ENCODE measurements around the gene TMTC3. TPM values are rescaled to one million over a fixed set of nuclear protein-coding genes. Genes with fewer than 3 reads are reported as not detected.

Gene TMTC3
- total and polyA plus RNA-seq, 2 experiments from 2014 or later, result 7.0 to 33.7 TPM

GRCh38 chr12:88108021-88108420 is 34.1 kb upstream of the TMTC3 start:
- Histone ChIP-seq H3K9me3 (ENCODE audit: low read depth) (no peaks in the 10 kb centered on the region), H3K9me2 (replicated peaks; ENCODE audit: insufficient read depth) (no peaks in the 10 kb centered on the region), H3K27ac (no peak overlapping the region), H3K27me3 (no peaks in the 10 kb centered on the region), H3K4me2 (no peak overlapping the region), H3K79me2 (no peaks in the 10 kb centered on the region), H3K4me1 (ENCODE audit: insufficient read depth) (no peaks in the 10 kb centered on the region), H4K20me1 (ENCODE audit: insufficient read depth, poor library complexity, severe bottlenecking) (no peaks in the 10 kb centered on the region), H3K4me3 (no peak overlapping the region), H3K36me3 (replicated peaks; ENCODE audit: insufficient read depth, low read depth) (no peaks in the 10 kb centered on the region), H2AFZ (no peak overlapping the region)
- no peak for TF ChIP-seq EZH2 (IDR thresholded peaks at IDR 0.05; ENCODE audit: borderline replicate concordance)
- TF ChIP-seq CTCF (IDR thresholded peaks at IDR 0.05; ENCODE audit: poor library complexity), result no peak
- no peak for TF ChIP-seq EZH2phosphoT487 (IDR thresholded peaks at IDR 0.05; ENCODE audit: low read depth, severe bottlenecking, unreplicated experiment)
- WGBS (ENCODE audit: low lambda C conversion rate, missing lambda C conversion rate), result 98% methylated on average over 2 of the region's 2 CpGs
- no peak for DNase-seq (ENCODE audit: low spot score)

GRCh38 chr12:88111074-88111652 is 30.9 kb upstream of the TMTC3 start:
- H3K4me2 ChIP-seq, result peak overlapping the region; percentile 65
- no peaks in the 10 kb centered on the region for H3K4me1 ChIP-seq (ENCODE audit: insufficient read depth)
- H3K79me2 ChIP-seq, result no peaks in the 10 kb centered on the region
- H3K4me3 ChIP-seq, result no peak overlapping the region
- H3K27ac ChIP-seq, result no peak overlapping the region
- TF ChIP-seq EZH2phosphoT487 (IDR thresholded peaks at IDR 0.05; ENCODE audit: low read depth, severe bottlenecking, unreplicated experiment), result no peak
- peak; percentile 60 for TF ChIP-seq CTCF (IDR thresholded peaks at IDR 0.05; ENCODE audit: poor library complexity)
- no peaks in the 10 kb centered on the region for H4K20me1 ChIP-seq (ENCODE audit: insufficient read depth, poor library complexity, severe bottlenecking)
- no peaks in the 10 kb centered on the region for H3K36me3 ChIP-seq (replicated peaks; ENCODE audit: insufficient read depth, low read depth)
- no peaks in the 10 kb centered on the region for H3K27me3 ChIP-seq
- no peaks in the 10 kb centered on the region for H3K9me2 ChIP-seq (replicated peaks; ENCODE audit: insufficient read depth)
- peak; percentile 44 for DNase-seq (ENCODE audit: low spot score)
- 35% methylated on average over 1 of the region's 1 CpG for WGBS (ENCODE audit: low lambda C conversion rate, missing lambda C conversion rate)
- no peaks in the 10 kb centered on the region for H3K9me3 ChIP-seq (ENCODE audit: low read depth)
- H2AFZ ChIP-seq, result peak overlapping the region; percentile 47

GRCh38 chr12:88113871-88114270 is 28.2 kb upstream of the TMTC3 start:
- Histone ChIP-seq H3K79me2 (no peaks in the 10 kb centered on the region), H3K4me2 (no peak overlapping the region), H2AFZ (no peak overlapping the region), H4K20me1 (ENCODE audit: insufficient read depth, poor library complexity, severe bottlenecking) (no peaks in the 10 kb centered on the region), H3K36me3 (replicated peaks; ENCODE audit: insufficient read depth, low read depth) (no peaks in the 10 kb centered on the region), H3K9me3 (ENCODE audit: low read depth) (no peaks in the 10 kb centered on the region), H3K4me3 (no peak overlapping the region), H3K4me1 (ENCODE audit: insufficient read depth) (no peaks in the 10 kb centered on the region), H3K9me2 (replicated peaks; ENCODE audit: insufficient read depth) (no peaks in the 10 kb centered on the region), H3K27me3 (no peaks in the 10 kb centered on the region), H3K27ac (no peak overlapping the region)
- TF ChIP-seq EZH2 (IDR thresholded peaks at IDR 0.05; ENCODE audit: borderline replicate concordance) (no peak), EZH2phosphoT487 (IDR thresholded peaks at IDR 0.05; ENCODE audit: low read depth, severe bottlenecking, unreplicated experiment) (no peak), CTCF (IDR thresholded peaks at IDR 0.05; ENCODE audit: poor library complexity) (no peak)
- no peak for DNase-seq (ENCODE audit: low spot score)
- 45% methylated on average over 3 of the region's 3 CpGs for WGBS (ENCODE audit: low lambda C conversion rate, missing lambda C conversion rate)
